Measurements from ENCODE around the gene KDM8. TPM values are rescaled to one million over a fixed set of nuclear protein-coding genes. Genes with fewer than 3 reads are reported as not detected.

The KDM8 gene
- total RNA-seq, 1 donor from 2014 or later, result 15.6 TPM

DNA sequence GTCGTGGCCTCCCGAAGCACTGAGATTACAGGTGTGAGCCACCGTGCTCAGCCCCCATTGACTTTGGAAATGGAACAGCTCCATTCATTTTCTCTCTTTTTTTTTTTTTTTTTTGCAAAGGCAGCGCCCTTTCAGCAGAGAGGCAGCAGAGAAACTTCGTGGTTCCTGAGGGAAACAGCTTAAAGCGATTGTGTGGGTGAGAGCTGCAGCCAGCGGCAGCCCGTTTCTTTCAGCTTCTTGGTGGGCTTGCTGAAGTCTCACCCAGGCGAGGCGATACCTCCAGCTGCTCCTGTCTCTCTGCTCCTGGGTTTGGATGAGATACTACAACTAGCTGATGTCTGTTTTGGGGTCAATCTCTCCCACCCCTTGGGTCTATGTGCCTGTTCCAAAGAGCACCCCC, 7.7 kb downstream of the KDM8 start:
- no peak overlapping the region for H3K27ac Mint-ChIP-seq (ENCODE audit: unreplicated experiment)
- no peak for TF ChIP-seq CTCF (conservative IDR thresholded peaks at IDR 0.05)
- H3K27me3 Mint-ChIP-seq (ENCODE audit: low read depth), result no peaks in the 10 kb centered on the region
- H3K9me3 Mint-ChIP-seq, result no peaks in the 10 kb centered on the region
- H3K36me3 Mint-ChIP-seq (ENCODE audit: low read depth), result no peaks in the 10 kb centered on the region
- DNase-seq (ENCODE audit: low read depth, low spot score), result no peak
- no peaks in the 10 kb centered on the region for H3K4me1 Mint-ChIP-seq
- no peak overlapping the region for H3K4me3 Mint-ChIP-seq

- TF ChIP-seq CTCF (conservative IDR thresholded peaks at IDR 0.05), result no peak
- H3K27ac Mint-ChIP-seq (ENCODE audit: unreplicated experiment), result no peak overlapping the region
- H3K9me3 Mint-ChIP-seq, result no peaks in the 10 kb centered on the region
- H3K4me3 Mint-ChIP-seq, result no peak overlapping the region
- H3K4me1 Mint-ChIP-seq, result peaks cover 4% of the 10 kb centered on the region
- DNase-seq (ENCODE audit: low read depth, low spot score), result no peak
- no peaks in the 10 kb centered on the region for H3K36me3 Mint-ChIP-seq (ENCODE audit: low read depth)
- no peaks in the 10 kb centered on the region for H3K27me3 Mint-ChIP-seq (ENCODE audit: low read depth)
These were observed 11.0 kb downstream of the KDM8 start for GRCh38 chr16:27214084-27214961.

DNA sequence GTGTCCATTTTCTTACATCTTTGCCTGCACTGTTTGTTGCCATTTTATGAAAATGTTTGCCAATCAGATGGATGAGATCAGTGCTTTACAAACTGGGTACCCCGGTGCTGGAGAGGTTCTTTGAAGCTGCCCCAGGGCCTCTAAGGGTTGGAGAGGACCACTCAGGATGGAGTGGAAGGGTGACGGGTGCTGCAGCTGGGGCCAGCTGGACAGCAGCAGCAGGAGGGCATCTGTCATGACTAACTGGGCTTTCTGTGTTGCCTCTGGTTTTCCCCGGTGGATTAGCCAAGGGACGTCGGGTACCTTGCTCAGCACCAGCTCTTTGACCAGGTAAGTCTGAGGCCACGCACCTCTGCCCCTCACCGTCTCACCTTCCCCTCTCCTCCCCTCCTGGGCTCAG, 12.3 kb downstream of the KDM8 start:
- no peak for DNase-seq (ENCODE audit: low read depth, low spot score)
- H3K36me3 Mint-ChIP-seq (ENCODE audit: low read depth), result no peaks in the 10 kb centered on the region
- H3K27me3 Mint-ChIP-seq (ENCODE audit: low read depth), result no peaks in the 10 kb centered on the region
- H3K9me3 Mint-ChIP-seq, result no peaks in the 10 kb centered on the region
- no peak overlapping the region for H3K4me3 Mint-ChIP-seq
- no peak for TF ChIP-seq CTCF (conservative IDR thresholded peaks at IDR 0.05)
- peaks cover 4% of the 10 kb centered on the region for H3K4me1 Mint-ChIP-seq
- H3K27ac Mint-ChIP-seq (ENCODE audit: unreplicated experiment), result peak overlapping the region; percentile 62

GRCh38 chr16:27216297-27216885, 13.1 kb downstream of the KDM8 start:
- Mint-ChIP-seq H3K4me3 (no peak overlapping the region), H3K4me1 (peaks cover 4% of the 10 kb centered on the region), H3K27ac (ENCODE audit: unreplicated experiment) (no peak overlapping the region), H3K27me3 (ENCODE audit: low read depth) (no peaks in the 10 kb centered on the region), H3K9me3 (no peaks in the 10 kb centered on the region), H3K36me3 (ENCODE audit: low read depth) (no peaks in the 10 kb centered on the region)
- TF ChIP-seq CTCF (conservative IDR thresholded peaks at IDR 0.05), result no peak
- no peak for DNase-seq (ENCODE audit: low read depth, low spot score)

GRCh38 chr16:27217256-27217655, 13.9 kb downstream of the KDM8 start:
- no peak for DNase-seq (ENCODE audit: low read depth, low spot score)
- Mint-ChIP-seq H3K9me3 (no peaks in the 10 kb centered on the region), H3K4me3 (no peak overlapping the region), H3K27ac (ENCODE audit: unreplicated experiment) (peak overlapping the region; percentile 64), H3K36me3 (ENCODE audit: low read depth) (no peaks in the 10 kb centered on the region), H3K4me1 (peaks cover 4% of the 10 kb centered on the region), H3K27me3 (ENCODE audit: low read depth) (no peaks in the 10 kb centered on the region)
- no peak for TF ChIP-seq CTCF (conservative IDR thresholded peaks at IDR 0.05)
